H9 (cell line): ENCODE measurements around the gene EXPH5. TPM values are rescaled to one million over a fixed set of nuclear protein-coding genes. Genes with fewer than 3 reads are reported as not detected.

Experiments used
- DNase-seq: peaks from one replicate; pipeline ENCODE4 v3.0.0-alpha.2; 2017
- H2AFZ ChIP-seq: one replicate; pipeline ENCODE4 v1.6.1; 2013; ENCODE audit warnings: mild to moderate bottlenecking, low read length, control low read depth, moderate library complexity
- H2AK5ac ChIP-seq: 2 replicates; pipeline ENCODE4 v1.6.1; 2013; ENCODE audit warnings: low read length, control low read depth, mixed read lengths; ENCODE audit not compliant: insufficient read length
- H2BK120ac ChIP-seq: one replicate; pipeline ENCODE4 v1.6.1; 2013; ENCODE audit warnings: low read depth, mild to moderate bottlenecking, low read length, control low read depth, inconsistent platforms; ENCODE audit not compliant: poor library complexity, severe bottlenecking
- H2BK12ac ChIP-seq: 2 replicates; pipeline ENCODE4 v1.6.1; 2013; ENCODE audit warnings: low read length, control low read depth, mixed read lengths, low read depth; ENCODE audit not compliant: insufficient read length
- H2BK15ac ChIP-seq: 2 replicates; pipeline ENCODE4 v1.6.1; 2013; ENCODE audit warnings: low read depth, low read length, control low read depth
- H2BK20ac ChIP-seq: one replicate; pipeline ENCODE4 v1.6.1; 2013; ENCODE audit warnings: low read depth, mild to moderate bottlenecking, low read length, control low read depth, inconsistent platforms; ENCODE audit not compliant: poor library complexity, severe bottlenecking
- H2BK5ac ChIP-seq: 2 replicates; pipeline ENCODE4 v1.6.1; 2013; ENCODE audit warnings: low read length, control low read depth, mixed read lengths; ENCODE audit not compliant: insufficient read length
- H3K14ac ChIP-seq: 2 replicates; pipeline ENCODE4 v1.6.1; 2013; ENCODE audit warnings: low read length, control low read depth; ENCODE audit not compliant: insufficient read depth
- H3K18ac ChIP-seq: 2 replicates; pipeline ENCODE4 v1.6.1; 2013; ENCODE audit warnings: low read depth, mild to moderate bottlenecking, mixed read lengths, low read length, control low read depth; ENCODE audit not compliant: insufficient read length
- H3K23ac ChIP-seq: 2 replicates; pipeline ENCODE4 v1.6.1; 2013; ENCODE audit warnings: low read length, control low read depth, mixed read lengths, low read depth; ENCODE audit not compliant: insufficient read length
- H3K23me2 ChIP-seq: 2 replicates; pipeline ENCODE4 v1.6.1; 2013; ENCODE audit warnings: low read depth, mild to moderate bottlenecking, mixed read lengths, low read length, control low read depth; ENCODE audit not compliant: insufficient read length, poor library complexity, severe bottlenecking
- H3K27ac ChIP-seq: 2 replicates; pipeline ENCODE4 v1.5.1; 2013; ENCODE audit warnings: low read length, control low read depth, mixed read lengths, low read depth; ENCODE audit not compliant: insufficient read length
- H3K27me3 ChIP-seq: 2 replicates; pipeline ENCODE4 v1.6.1; 2013; ENCODE audit warnings: low read length, control low read depth, inconsistent platforms; ENCODE audit not compliant: insufficient read depth
- H3K4ac ChIP-seq: 2 replicates; pipeline ENCODE4 v1.6.1; 2013; ENCODE audit warnings: low read depth, mild to moderate bottlenecking, control low read depth, inconsistent platforms, low read length, moderate library complexity
- H3K4me1 ChIP-seq: 2 replicates; pipeline ENCODE4 v1.6.1; 2013; ENCODE audit warnings: low read length, control low read depth, inconsistent platforms; ENCODE audit not compliant: insufficient read depth
- H3K4me2 ChIP-seq: 2 replicates; pipeline ENCODE4 v1.6.1; 2013; ENCODE audit warnings: low read length, control low read depth, mixed read lengths; ENCODE audit not compliant: insufficient read length, insufficient read depth
- H3K56ac ChIP-seq: 2 replicates; pipeline ENCODE4 v1.6.1; 2013; ENCODE audit warnings: low read depth, mild to moderate bottlenecking, mixed read lengths, low read length, control low read depth; ENCODE audit not compliant: insufficient read length
- H3K79me1 ChIP-seq: 2 replicates; pipeline ENCODE4 v1.6.1; 2013; ENCODE audit warnings: low read depth, mild to moderate bottlenecking, moderate library complexity, low read length, control low read depth, inconsistent platforms; ENCODE audit not compliant: insufficient read depth, poor library complexity, severe bottlenecking
- H3K79me2 ChIP-seq: 2 replicates; pipeline ENCODE4 v1.6.1; 2013; ENCODE audit warnings: low read length, control low read depth, inconsistent platforms; ENCODE audit not compliant: insufficient read depth
- H3K9ac ChIP-seq: 2 replicates; pipeline ENCODE4 v1.6.1; 2013; ENCODE audit warnings: low read length, control low read depth, mixed read lengths; ENCODE audit not compliant: insufficient read length; ENCODE audit errors: extremely low read depth
- H3K9me3 ChIP-seq: one replicate; pipeline ENCODE4 v1.6.1; 2013; ENCODE audit warnings: low read depth, low read length, inconsistent platforms; ENCODE audit not compliant: control insufficient read depth
- H3T11ph ChIP-seq: one replicate; pipeline ENCODE4 v1.6.1; 2013; ENCODE audit warnings: mild to moderate bottlenecking, low read length, control low read depth, inconsistent platforms
- H4K20me1 ChIP-seq: one replicate; pipeline ENCODE4 v1.6.1; 2013; ENCODE audit not compliant: control insufficient read depth, insufficient read length, insufficient read depth
- H4K5ac ChIP-seq: 2 replicates; pipeline ENCODE4 v1.6.1; 2013; ENCODE audit warnings: low read depth, mild to moderate bottlenecking, mixed read lengths, low read length, control low read depth; ENCODE audit not compliant: insufficient read length
- H4K8ac ChIP-seq: replicated peaks from 2 replicates; pipeline ENCODE4 v1.6.1; 2013; ENCODE audit warnings: low read length, control low read depth, mixed read lengths, low read depth; ENCODE audit not compliant: insufficient read length
- H4K91ac ChIP-seq: 2 replicates; pipeline ENCODE4 v1.6.1; 2013; ENCODE audit warnings: low read depth, mild to moderate bottlenecking, moderate library complexity, mixed read lengths, low read length, control low read depth; ENCODE audit not compliant: insufficient read length
- H3K27ac Mint-ChIP-seq, 3 experiments: 2 replicates in 2 of 3; 3 replicates in 1 of 3; pipeline ENCODE4 v1.8.0; 2020 to 2021; ENCODE audit warnings: mixed read lengths in 3 of 3, mild to moderate bottlenecking in 1 of 3, moderate library complexity in 1 of 3
- H3K27me3 Mint-ChIP-seq: 2 replicates; pipeline ENCODE4 v1.8.0; 2021; ENCODE audit warnings: low read depth, mild to moderate bottlenecking, moderate library complexity, mixed read lengths
- H3K36me3 Mint-ChIP-seq, 3 experiments: 2 replicates in 2 of 3; 3 replicates in 1 of 3; pipeline ENCODE4 v1.8.0; 2020 to 2021; ENCODE audit warnings: low read depth in 3 of 3, mixed read lengths in 3 of 3; ENCODE audit not compliant: insufficient read depth in 1 of 3
- H3K4me1 Mint-ChIP-seq, 2 experiments: 2 replicates each; pipeline ENCODE4 v1.8.0; 2020; ENCODE audit warnings: mixed read lengths in 2 of 2
- H3K4me3 Mint-ChIP-seq, 2 experiments: 2 replicates in 1 of 2; 3 replicates in 1 of 2; pipeline ENCODE4 v1.8.0; 2020 to 2021; ENCODE audit warnings: mild to moderate bottlenecking in 2 of 2, mixed read lengths in 2 of 2, moderate library complexity in 1 of 2
- H3K9me3 Mint-ChIP-seq, 2 experiments: 2 replicates in 1 of 2; 3 replicates in 1 of 2; pipeline ENCODE4 v1.8.0; 2020; ENCODE audit warnings: mild to moderate bottlenecking in 2 of 2, mixed read lengths in 2 of 2, moderate library complexity in 1 of 2
- WGBS: extraction: QIAGEN DNeasy Blood & Tissue Kit; methylation state at CpG from one replicate; pipeline ENCODE4 v1.1.7; 2013; ENCODE audit warnings: missing lambda C conversion rate, low lambda C conversion rate, mixed read lengths; ENCODE audit not compliant: insufficient read length; ENCODE audit errors: extremely low coverage; 5-methylcytosine and 5-hydroxymethylcytosine counted together
- total RNA-seq: library from RNA; stranded (reverse); gene quantifications from 2 replicates; pipeline ENCODE4 v1.2.1, GENCODE V29; 2021
- TF ChIP-seq, protein P1 (sequence below): fragments of 200-600 bp; sonication (generic); conservative IDR thresholded peaks from 3 replicates; pipeline ENCODE4 v1.8.0; 2021; ENCODE audit warnings: antibody characterized with exemption, mild to moderate bottlenecking

EXPH5 gene
- total RNA-seq, 1 experiment from 2014 or later: 3.1 TPM

DNA sequence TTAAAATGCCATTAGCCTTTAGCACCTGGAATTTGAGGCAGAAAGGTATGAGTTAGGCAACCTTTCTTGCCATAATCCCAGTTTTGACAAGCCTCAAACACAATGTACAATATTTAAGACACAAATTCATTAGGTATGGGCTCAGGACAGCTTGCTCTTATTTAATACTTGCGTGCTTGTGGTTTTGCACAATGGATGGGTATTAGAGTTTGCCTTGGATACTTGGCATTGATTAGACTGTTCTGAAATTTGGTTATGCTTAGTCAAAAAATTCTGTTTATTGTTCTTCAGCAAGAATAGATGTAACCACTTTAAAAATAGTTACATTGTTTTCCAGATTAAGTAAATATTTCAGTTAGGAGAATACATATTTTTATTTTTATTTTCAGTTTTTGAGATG lies 120.9 kb downstream of the EXPH5 start:
- no peak overlapping the region for H4K8ac ChIP-seq
- H2BK120ac ChIP-seq: no peak overlapping the region
- no peak overlapping the region for H2BK5ac ChIP-seq
- H2AK5ac ChIP-seq: no peak overlapping the region
- H3K4ac ChIP-seq: no peak overlapping the region
- H3K4me2 ChIP-seq: no peak overlapping the region
- TF ChIP-seq, protein P1, sequence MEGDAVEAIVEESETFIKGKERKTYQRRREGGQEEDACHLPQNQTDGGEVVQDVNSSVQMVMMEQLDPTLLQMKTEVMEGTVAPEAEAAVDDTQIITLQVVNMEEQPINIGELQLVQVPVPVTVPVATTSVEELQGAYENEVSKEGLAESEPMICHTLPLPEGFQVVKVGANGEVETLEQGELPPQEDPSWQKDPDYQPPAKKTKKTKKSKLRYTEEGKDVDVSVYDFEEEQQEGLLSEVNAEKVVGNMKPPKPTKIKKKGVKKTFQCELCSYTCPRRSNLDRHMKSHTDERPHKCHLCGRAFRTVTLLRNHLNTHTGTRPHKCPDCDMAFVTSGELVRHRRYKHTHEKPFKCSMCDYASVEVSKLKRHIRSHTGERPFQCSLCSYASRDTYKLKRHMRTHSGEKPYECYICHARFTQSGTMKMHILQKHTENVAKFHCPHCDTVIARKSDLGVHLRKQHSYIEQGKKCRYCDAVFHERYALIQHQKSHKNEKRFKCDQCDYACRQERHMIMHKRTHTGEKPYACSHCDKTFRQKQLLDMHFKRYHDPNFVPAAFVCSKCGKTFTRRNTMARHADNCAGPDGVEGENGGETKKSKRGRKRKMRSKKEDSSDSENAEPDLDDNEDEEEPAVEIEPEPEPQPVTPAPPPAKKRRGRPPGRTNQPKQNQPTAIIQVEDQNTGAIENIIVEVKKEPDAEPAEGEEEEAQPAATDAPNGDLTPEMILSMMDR: no peak
- no peaks in the 10 kb centered on the region for H3K79me1 ChIP-seq
- H3K14ac ChIP-seq: no peak overlapping the region
- no peak overlapping the region for H2BK12ac ChIP-seq
- H4K91ac ChIP-seq: no peak overlapping the region
- H3K27ac ChIP-seq: no peak overlapping the region
- H3K79me2 ChIP-seq: no peaks in the 10 kb centered on the region
- no peak overlapping the region for H2BK20ac ChIP-seq
- H3K9ac ChIP-seq: no peak overlapping the region
- Mint-ChIP-seq H3K27ac (no peak overlapping the region), H3K9me3 (no peaks in the 10 kb centered on the region), H3K4me1 (no peaks in the 10 kb centered on the region), H3K27me3 (no peaks in the 10 kb centered on the region), H3K36me3 (peaks cover 0 to 8% (median 0%) of the 10 kb centered on the region in 3 experiments; a peak in 3 of 7 replicates), H3K4me3 (no peak overlapping the region)
- H3K23ac ChIP-seq: no peak overlapping the region
- H3T11ph ChIP-seq: no peak overlapping the region
- no peaks in the 10 kb centered on the region for H3K27me3 ChIP-seq
- H2BK15ac ChIP-seq: no peak overlapping the region
- H3K56ac ChIP-seq: no peak overlapping the region
- no peak overlapping the region for H2AFZ ChIP-seq
- WGBS: no CpG with 5 or more reads among the region's 1 CpG
- no peaks in the 10 kb centered on the region for H3K9me3 ChIP-seq
- DNase-seq: no peak
- H3K23me2 ChIP-seq: no peaks in the 10 kb centered on the region
- no peak overlapping the region for H4K5ac ChIP-seq
- H3K18ac ChIP-seq: no peak overlapping the region
- no peaks in the 10 kb centered on the region for H4K20me1 ChIP-seq
- H3K4me1 ChIP-seq: no peaks in the 10 kb centered on the region
